Measurements from ENCODE around the gene DPEP1. TPM values are rescaled to one million over a fixed set of nuclear protein-coding genes. Genes with fewer than 3 reads are reported as not detected.
A peak's percentile ranks its signal among the peaks of the same experiment; 100 is the strongest.
"Not testable (repeated sequence)": the region's sequence is repeated elsewhere in the genome, so short reads cannot be mapped to it uniquely, and the experiment has no call there.

The DPEP1 gene
- total and polyA plus RNA-seq, 2 experiments from 2014 or later = not detected

- no peaks in the 10 kb centered on the region for H3K27me3 ChIP-seq (replicated peaks; ENCODE audit: insufficient read depth)
- H3F3A ChIP-seq (ENCODE audit: insufficient read depth) = peaks cover 9% of the 10 kb centered on the region; the same call in 1 of the 2 replicates
- DNase-seq = no peak
- no peaks in the 10 kb centered on the region for H4K20me1 ChIP-seq (ENCODE audit: insufficient read depth)
- H3K4me2 ChIP-seq (ENCODE audit: unreplicated experiment) = no peak overlapping the region
- H3K4me3 ChIP-seq = no peak overlapping the region
- in situ Hi-C loops (cut with MboI) = no loop called here
- no peaks in the 10 kb centered on the region for H3K79me2 ChIP-seq (ENCODE audit: insufficient read depth)
- H3K4me1 ChIP-seq (ENCODE audit: insufficient read depth) = no peaks in the 10 kb centered on the region; the same call in 1 of the 2 replicates
- no peak overlapping the region for H3K9ac ChIP-seq
- H3K27ac ChIP-seq = no peak overlapping the region
- no peak for TF ChIP-seq EZH2phosphoT487 (IDR thresholded peaks at IDR 0.05; ENCODE audit: insufficient read depth, low read depth)
- TF ChIP-seq EZH2 (IDR thresholded peaks at IDR 0.05; ENCODE audit: insufficient read depth, poor library complexity, severe bottlenecking) = no peak
- no peak overlapping the region for H2AFZ ChIP-seq
- no peaks in the 10 kb centered on the region for H3K9me3 ChIP-seq (ENCODE audit: low read depth)
- no peaks in the 10 kb centered on the region for H3K36me3 ChIP-seq (ENCODE audit: low read depth)
- WGBS, 2 experiments (ENCODE audit: low coverage in 1 of 2, low lambda C conversion rate in 2 of 2, missing lambda C conversion rate in 2 of 2) = 85 to 92% methylated on average over 5 of the region's 5 CpGs
- H3K9me2 ChIP-seq (ENCODE audit: insufficient read depth) = no peaks in the 10 kb centered on the region
Observed at GRCh38 chr16:89668790-89669158, 55.3 kb downstream of the DPEP1 start.

- no peak for DNase-seq
- WGBS, 2 experiments (ENCODE audit: low coverage in 1 of 2, low lambda C conversion rate in 2 of 2, missing lambda C conversion rate in 2 of 2) = 92 to 100% methylated on average over 1 to 12 of the region's 13 CpGs
- H3K27me3 ChIP-seq (replicated peaks; ENCODE audit: insufficient read depth) = no peaks in the 10 kb centered on the region
- H4K20me1 ChIP-seq (ENCODE audit: insufficient read depth) = no peaks in the 10 kb centered on the region
- in situ Hi-C loops (cut with MboI) = no loop called here
- H3K4me3 ChIP-seq = no peak overlapping the region
- H3K36me3 ChIP-seq (ENCODE audit: low read depth) = no peaks in the 10 kb centered on the region
- H3K9me3 ChIP-seq (ENCODE audit: low read depth) = no peaks in the 10 kb centered on the region
- H2AFZ ChIP-seq = no peak overlapping the region
- H3K4me2 ChIP-seq (ENCODE audit: unreplicated experiment) = no peak overlapping the region
- H3K79me2 ChIP-seq (ENCODE audit: insufficient read depth) = no peaks in the 10 kb centered on the region
- no peak for TF ChIP-seq EZH2 (IDR thresholded peaks at IDR 0.05; ENCODE audit: insufficient read depth, poor library complexity, severe bottlenecking)
- TF ChIP-seq EZH2phosphoT487 (IDR thresholded peaks at IDR 0.05; ENCODE audit: insufficient read depth, low read depth) = no peak
- no peak overlapping the region for H3K9ac ChIP-seq
- H3K9me2 ChIP-seq (ENCODE audit: insufficient read depth) = no peaks in the 10 kb centered on the region
- H3K4me1 ChIP-seq (ENCODE audit: insufficient read depth) = no peaks in the 10 kb centered on the region; the same call in 1 of the 2 replicates
- H3F3A ChIP-seq (ENCODE audit: insufficient read depth) = peaks cover 9% of the 10 kb centered on the region; the same call in 1 of the 2 replicates
- no peak overlapping the region for H3K27ac ChIP-seq
Observed at GRCh38 chr16:89669755-89670154, 56.3 kb downstream of the DPEP1 start.

DNA sequence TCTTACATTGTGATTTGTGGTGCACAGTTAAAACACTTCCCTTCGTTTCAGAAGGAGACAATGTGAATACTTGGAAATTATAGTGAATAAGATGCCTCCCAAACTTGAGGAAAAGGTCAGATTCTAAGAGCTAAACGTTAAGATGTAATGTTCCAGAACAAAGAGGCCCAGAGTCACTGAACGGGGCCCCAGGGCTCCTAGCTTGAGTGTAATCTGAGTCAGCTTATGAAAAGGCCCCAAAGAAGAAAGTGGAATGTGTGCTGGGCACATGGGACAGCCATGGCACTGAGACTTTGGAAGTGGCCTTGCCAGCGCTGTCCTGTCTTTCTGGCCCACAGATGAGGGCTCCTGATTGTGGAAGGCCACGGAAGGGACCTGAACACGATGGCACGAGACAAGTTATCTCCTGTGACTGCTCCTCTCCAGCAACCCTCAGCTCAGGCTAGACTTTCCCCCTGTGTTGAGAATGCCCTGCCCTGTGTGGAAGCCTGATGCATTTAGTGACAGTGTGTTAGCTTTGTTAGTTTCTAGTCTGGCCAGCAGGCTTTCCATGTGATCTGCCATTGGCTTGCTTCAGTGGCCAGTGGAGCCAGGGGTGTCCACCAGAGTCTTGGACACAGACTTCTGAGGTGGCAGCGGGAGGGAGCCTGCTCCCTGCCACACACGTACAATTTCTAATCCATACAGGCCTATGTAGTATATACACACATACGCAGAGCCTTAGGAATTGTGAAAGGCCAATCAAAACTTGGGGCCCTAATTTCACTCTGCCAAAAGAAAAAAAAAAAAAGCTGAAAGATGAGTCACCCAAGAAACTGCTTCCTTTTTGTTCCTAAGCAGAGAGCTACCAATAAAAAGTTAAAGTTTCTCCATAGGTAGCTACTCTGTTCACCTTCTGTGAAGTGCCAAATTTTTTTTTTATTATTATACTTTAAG lies 57.3 kb downstream of the DPEP1 start:
- Histone ChIP-seq H4K20me1 (ENCODE audit: insufficient read depth) (no peaks in the 10 kb centered on the region), H3K4me2 (ENCODE audit: unreplicated experiment) (no peak overlapping the region), H3K4me1 (ENCODE audit: insufficient read depth) (no peaks in the 10 kb centered on the region; the same call in 1 of the 2 replicates), H3K79me2 (ENCODE audit: insufficient read depth) (no peaks in the 10 kb centered on the region), H3K4me3 (no peak overlapping the region), H3K9me3 (ENCODE audit: low read depth) (no peaks in the 10 kb centered on the region), H3K27me3 (replicated peaks; ENCODE audit: insufficient read depth) (no peaks in the 10 kb centered on the region), H3K9ac (no peak overlapping the region), H3K36me3 (ENCODE audit: low read depth) (no peaks in the 10 kb centered on the region), H3K9me2 (ENCODE audit: insufficient read depth) (no peaks in the 10 kb centered on the region), H2AFZ (no peak overlapping the region), H3F3A (ENCODE audit: insufficient read depth) (peaks cover 9% of the 10 kb centered on the region; the same call in 1 of the 2 replicates), H3K27ac (no peak overlapping the region)
- DNase-seq = peak; percentile 45
- in situ Hi-C loops (cut with MboI) = no loop called here
- TF ChIP-seq EZH2phosphoT487 (IDR thresholded peaks at IDR 0.05; ENCODE audit: insufficient read depth, low read depth) = no peak
- WGBS, 2 experiments (ENCODE audit: low coverage in 1 of 2, low lambda C conversion rate in 2 of 2, missing lambda C conversion rate in 2 of 2) = 91 to 96% methylated on average over 10 of the region's 10 CpGs

- in situ Hi-C loops (cut with MboI) = not testable (repeated sequence)
Observed at GRCh38 chr16:89671565-89671964, 58.1 kb downstream of the DPEP1 start.

More at GRCh38 chr16:89671565-89671964, 58.1 kb downstream of the DPEP1 start:
- 93 to 98% methylated on average over 4 of the region's 4 CpGs for WGBS, 2 experiments (ENCODE audit: low coverage in 1 of 2, low lambda C conversion rate in 2 of 2, missing lambda C conversion rate in 2 of 2)
- H3K27me3 ChIP-seq (replicated peaks; ENCODE audit: insufficient read depth); H3K4me2 ChIP-seq (ENCODE audit: unreplicated experiment); H2AFZ ChIP-seq; H4K20me1 ChIP-seq (ENCODE audit: insufficient read depth); H3K4me1 ChIP-seq (ENCODE audit: insufficient read depth); H3K9ac ChIP-seq; H3K9me2 ChIP-seq (ENCODE audit: insufficient read depth); H3K79me2 ChIP-seq (ENCODE audit: insufficient read depth); H3K4me3 ChIP-seq; DNase-seq; H3F3A ChIP-seq (ENCODE audit: insufficient read depth); H3K36me3 ChIP-seq (ENCODE audit: low read depth); H3K9me3 ChIP-seq (ENCODE audit: low read depth); H3K27ac ChIP-seq: not testable (repeated sequence)
